Urinary bladder (tissue), 4 donors: ENCODE measurements around the gene NBPF20. TPM values are rescaled to one million over a fixed set of nuclear protein-coding genes. Genes with fewer than 3 reads are reported as not detected.
"Not testable (repeated sequence)": the region's sequence is repeated elsewhere in the genome, so short reads cannot be mapped to it uniquely, and the experiment has no call there.

Experiments used
- DNase-seq: peaks from one replicate; pipeline ENCODE4 v3.0.0-alpha.2; 2015; ENCODE audit errors: extremely low spot score
- H3K27ac ChIP-seq: one replicate; pipeline ENCODE4 v1.5.1; 2013; ENCODE audit warnings: low read depth, mild to moderate bottlenecking, moderate library complexity
- H3K36me3 ChIP-seq: one replicate; pipeline ENCODE4 v1.6.1; 2013; ENCODE audit warnings: mild to moderate bottlenecking, moderate library complexity; ENCODE audit not compliant: insufficient read depth
- H3K4me1 ChIP-seq: one replicate; pipeline ENCODE4 v1.6.1; 2013; ENCODE audit warnings: mild to moderate bottlenecking, moderate library complexity; ENCODE audit not compliant: insufficient read depth
- H3K4me3 ChIP-seq: one replicate; pipeline ENCODE4 v1.5.1; 2013; ENCODE audit warnings: low read depth, low read length
- WGBS: extraction: QIAGEN DNeasy Blood & Tissue Kit; methylation state at CpG from one replicate; pipeline ENCODE4 v1.1.7; 2013; 5-methylcytosine and 5-hydroxymethylcytosine counted together
- polyA plus RNA-seq: library from polyadenylated mRNA; stranded (reverse); fragments of 200-250 nt; gene quantifications from one replicate; pipeline ENCODE4 v1.2.3, GENCODE V29; 2013
- total RNA-seq: library from RNA; depleted of rRNA; stranded (reverse); fragments of >200 nt; gene quantifications from one replicate; pipeline ENCODE4 v1.2.3, GENCODE V29; 2014
- donor health status: healthy with polysubstance abuse.
- donor health status: healthy.

Gene NBPF20
- total RNA-seq: 4.4 TPM
- 1.5 TPM for polyA plus RNA-seq

GRCh38 chr1:145425436-145426029, at the start of gene NBPF20:
NBPF20 (minus strand) TSS chr1:145425603; CDS start chr1:145405272, 20,331 bp downstream.
- Histone ChIP-seq H3K4me1 (no peaks in the 10 kb centered on the region), H3K27ac (no peak within 1 kb of the TSS), H3K36me3 (no peaks in the 10 kb centered on the region), H3K4me3 (peak within 1 kb of the TSS; percentile 42)
- WGBS: under 1% methylated on average over 49 of the region's 50 CpGs
- DNase-seq: no peak

GRCh38 chr1:145474837-145475368, 49.5 kb upstream of the NBPF20 start:
- H3K4me1 ChIP-seq, H3K27ac ChIP-seq, H3K36me3 ChIP-seq, H3K4me3 ChIP-seq, DNase-seq: not testable (repeated sequence)
- WGBS: 28% methylated on average over 8 of the region's 8 CpGs

- WGBS: 61% methylated on average over 1 of the region's 2 CpGs
- H3K4me1 ChIP-seq, DNase-seq, H3K36me3 ChIP-seq, H3K27ac ChIP-seq, H3K4me3 ChIP-seq: not testable (repeated sequence)
These were observed 47.3 kb upstream of the NBPF20 start for GRCh38 chr1:145472731-145473130.

- DNase-seq, H3K36me3 ChIP-seq, H3K4me3 ChIP-seq, H3K4me1 ChIP-seq, H3K27ac ChIP-seq: not testable (repeated sequence)
- WGBS: 81% methylated on average over 6 of the region's 6 CpGs
These were observed 46.0 kb upstream of the NBPF20 start for GRCh38 chr1:145471365-145471764.

- under 1% methylated on average over 18 of the region's 35 CpGs for WGBS
- H3K27ac ChIP-seq, H3K36me3 ChIP-seq, H3K4me1 ChIP-seq: not testable (repeated sequence)
- peak; percentile 36 for DNase-seq
- H3K4me3 ChIP-seq: peak overlapping the region; percentile 12
These were observed 40.2 kb upstream of the NBPF20 start for GRCh38 chr1:145465405-145466144.

GRCh38 chr1:145464708-145465336, 39.4 kb upstream of the NBPF20 start:
- not testable (repeated sequence) for H3K36me3 ChIP-seq, DNase-seq, H3K27ac ChIP-seq, H3K4me1 ChIP-seq
- peak overlapping the region; percentile 12 for H3K4me3 ChIP-seq
- 15% methylated on average over 5 of the region's 21 CpGs for WGBS

- H3K4me3 ChIP-seq, H3K27ac ChIP-seq, H3K4me1 ChIP-seq, DNase-seq, H3K36me3 ChIP-seq: not testable (repeated sequence)
- WGBS: 80% methylated on average over 2 of the region's 2 CpGs
These were observed 38.6 kb upstream of the NBPF20 start for GRCh38 chr1:145464017-145464416.

- not testable (repeated sequence) for H3K4me1 ChIP-seq, H3K4me3 ChIP-seq, H3K36me3 ChIP-seq, H3K27ac ChIP-seq, DNase-seq
- 47% methylated on average over 10 of the region's 10 CpGs for WGBS
These were observed 35.3 kb upstream of the NBPF20 start for GRCh38 chr1:145460684-145461083.

- H3K4me3 ChIP-seq, H3K27ac ChIP-seq: not testable (repeated sequence)
These were observed 34.6 kb upstream of the NBPF20 start for GRCh38 chr1:145460048-145460447.

GRCh38 chr1:145459591-145459990, 34.2 kb upstream of the NBPF20 start:
- DNase-seq, H3K36me3 ChIP-seq, H3K27ac ChIP-seq, H3K4me3 ChIP-seq, H3K4me1 ChIP-seq: not testable (repeated sequence)
- no CpG with 5 or more reads among the region's 27 CpGs for WGBS

More at GRCh38 chr1:145460048-145460447, 34.6 kb upstream of the NBPF20 start:
- H3K4me1 ChIP-seq, DNase-seq, H3K36me3 ChIP-seq: not testable (repeated sequence)
- 5% methylated on average over 12 of the region's 13 CpGs for WGBS

- H3K4me1 ChIP-seq, DNase-seq, H3K4me3 ChIP-seq, H3K27ac ChIP-seq, H3K36me3 ChIP-seq: not testable (repeated sequence)
- WGBS: 64% methylated on average over 1 of the region's 1 CpG
These were observed 33.7 kb upstream of the NBPF20 start for GRCh38 chr1:145459063-145459462.

GRCh38 chr1:145454824-145455177, 29.4 kb upstream of the NBPF20 start:
- H3K36me3 ChIP-seq, DNase-seq, H3K4me1 ChIP-seq, H3K27ac ChIP-seq, H3K4me3 ChIP-seq: not testable (repeated sequence)
- 56% methylated on average over 2 of the region's 3 CpGs for WGBS

- not testable (repeated sequence) for H3K36me3 ChIP-seq, H3K4me3 ChIP-seq, DNase-seq, H3K27ac ChIP-seq, H3K4me1 ChIP-seq
- 15% methylated on average over 55 of the region's 86 CpGs for WGBS
These were observed 28.7 kb upstream of the NBPF20 start for GRCh38 chr1:145453873-145454823.
